Activated CD4-positive, alpha-beta T cell treated with anti-CD3 and anti-CD28 coated beads, Interleukin-10, Interleukin-2, amounts not matched to agents 100 ng/mL and 50 ng/mL, durations not matched to agents 16 hours and 8 hours (primary cell): ENCODE data around the gene EPHB1.

ENCODE experiments used
- DNase-seq: peaks from one replicate; pipeline ENCODE4 v3.0.0-alpha.2; 2020

Gene EPHB1

DNA sequence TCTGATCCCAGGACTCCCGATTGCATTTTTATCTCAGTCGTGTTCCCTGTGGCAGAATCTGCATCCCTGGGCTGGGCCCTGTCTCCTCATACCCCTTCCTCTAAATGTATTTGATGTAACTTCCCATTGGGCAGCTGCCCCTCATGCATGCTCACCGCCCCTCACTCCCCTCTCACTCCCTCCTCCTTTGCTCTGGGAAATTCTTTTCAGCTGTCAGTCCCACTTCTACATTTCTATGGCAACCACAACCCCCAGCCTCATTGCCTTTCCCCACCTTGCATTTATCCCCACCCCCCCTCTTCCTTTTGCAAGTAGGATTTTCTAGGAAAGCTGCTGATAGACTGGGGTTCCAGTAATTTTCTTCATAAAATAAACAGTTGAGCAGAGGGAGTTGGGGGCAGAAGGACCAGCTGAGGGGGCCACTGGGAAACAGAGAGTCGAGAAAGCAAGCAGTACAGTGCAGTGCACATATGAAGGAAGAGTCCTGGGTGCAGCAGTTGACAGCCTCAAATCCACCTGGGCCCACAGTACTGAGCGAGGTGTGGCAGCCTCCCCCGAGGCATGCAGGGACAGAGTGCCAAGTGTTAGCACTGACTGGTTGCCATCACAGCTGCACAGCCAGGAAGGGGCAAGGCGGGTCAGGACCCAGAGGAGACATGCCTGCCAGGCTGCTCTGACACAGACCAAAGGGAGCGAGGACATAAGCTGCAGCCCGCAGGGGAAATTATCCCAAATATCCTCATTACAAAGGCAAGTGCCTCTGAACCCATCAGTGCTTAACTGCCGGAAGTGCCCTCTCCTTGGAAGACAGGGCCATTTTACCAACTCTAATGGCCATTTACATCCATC is 476.3 kb downstream of the EPHB1 start:
- no peak for DNase-seq

DNA sequence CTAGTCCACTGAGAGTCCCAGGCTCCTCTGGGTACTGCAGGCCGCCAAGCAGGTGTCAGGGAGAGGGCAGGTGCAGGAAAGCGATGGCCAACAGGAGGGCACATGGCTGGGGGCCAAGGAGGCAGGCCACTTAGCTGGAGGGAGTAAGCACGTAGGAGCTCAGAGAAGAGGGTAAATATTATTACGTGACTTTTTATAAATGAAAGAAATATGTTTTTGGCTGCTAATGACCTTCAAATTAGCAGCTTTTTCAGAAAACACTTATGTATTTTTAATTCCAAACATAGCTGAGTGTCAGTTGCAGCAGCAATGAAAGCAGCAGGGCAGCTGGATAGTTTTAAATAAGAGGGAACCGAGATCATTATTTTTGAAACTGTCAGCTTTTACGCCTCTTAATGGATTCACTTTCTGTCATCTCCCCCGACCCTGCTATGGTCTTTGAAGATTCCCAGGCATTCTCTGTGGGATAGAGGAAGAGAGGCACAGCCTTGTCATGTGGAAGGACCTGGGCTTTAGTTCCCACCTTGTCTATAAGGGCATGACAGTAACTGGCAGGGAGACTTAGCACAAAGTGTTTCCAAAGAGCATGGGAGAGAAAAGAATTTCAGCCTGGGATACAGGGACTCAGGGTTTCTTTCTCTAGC is 477.1 kb downstream of the EPHB1 start:
- no peak for DNase-seq

DNA sequence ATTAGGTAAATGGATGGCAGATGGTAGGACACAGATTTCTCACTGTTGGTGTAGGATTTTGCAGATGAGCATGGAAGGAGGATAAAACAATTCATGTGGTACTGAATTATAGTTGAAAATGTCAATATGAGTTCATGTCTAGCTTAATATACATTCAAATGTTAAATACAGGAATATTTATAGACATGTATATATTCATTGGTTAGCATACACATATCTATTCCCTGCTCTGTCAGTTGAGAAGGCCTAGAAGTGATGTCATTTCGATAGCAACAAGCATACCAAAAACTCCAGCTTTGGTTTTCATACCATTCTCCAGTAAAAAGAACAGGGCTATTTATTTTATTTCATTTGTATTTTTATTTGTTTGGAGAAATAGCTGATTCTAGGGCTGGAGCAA is 497.1 kb downstream of the EPHB1 start:
- no peak for DNase-seq

DNA sequence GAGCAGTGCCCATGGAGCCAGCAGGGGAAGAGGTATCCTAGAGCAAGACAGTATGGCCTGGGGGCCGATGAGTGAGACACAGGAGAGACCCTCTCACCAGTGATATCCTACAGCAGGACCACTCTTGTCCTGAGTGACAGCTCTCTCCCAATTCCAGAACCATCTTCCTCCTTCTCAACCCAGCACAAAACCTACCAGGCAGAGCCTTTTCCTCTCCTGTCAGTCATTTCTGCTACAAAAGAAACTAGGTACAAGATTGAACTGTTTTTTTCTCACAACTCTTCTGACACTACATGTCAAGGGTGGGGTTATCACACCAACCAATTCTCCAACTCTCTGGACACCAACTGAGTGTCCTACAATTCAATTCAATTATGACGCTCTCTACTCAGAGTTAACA is 506.6 kb downstream of the EPHB1 start:
- DNase-seq, result no peak

DNA sequence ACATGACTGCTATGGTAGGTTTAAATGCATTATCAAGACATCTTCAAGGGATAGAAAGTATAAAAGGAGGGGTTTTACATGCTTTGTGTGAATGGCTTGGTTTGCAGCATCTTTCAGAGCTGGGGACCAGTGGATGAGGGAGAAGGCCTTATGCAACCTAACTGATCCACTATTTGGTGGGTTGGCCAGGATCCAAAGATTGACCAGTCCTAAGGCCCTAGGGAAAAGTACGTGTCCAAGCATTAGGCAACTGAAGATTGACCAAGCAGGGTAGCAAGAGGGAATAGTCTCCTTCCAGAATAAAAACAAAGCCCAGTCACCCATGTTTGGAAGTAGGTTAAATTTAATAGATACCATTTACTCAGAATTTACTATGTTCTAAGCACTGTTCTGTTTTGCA is 509.3 kb downstream of the EPHB1 start:
- DNase-seq, result no peak
